HepG2 (cell line): Measurements from ENCODE around the gene HOXD4. TPM values are rescaled to one million over a fixed set of nuclear protein-coding genes. Genes with fewer than 3 reads are reported as not detected.
A peak's percentile ranks its signal among the peaks of the same experiment; 100 is the strongest.

Experiments
- ATAD3A ChIP-seq: sonication (generic); formaldehyde crosslinking; IDR thresholded peaks from 2 replicates; pipeline ENCODE4 v1.4.0; 2020; ENCODE audit warnings: missing genetic modification reagents
- EZH2 ChIP-seq: conservative IDR thresholded peaks from 2 replicates; pipeline ENCODE4 v1.6.1; 2012; ENCODE audit warnings: mild to moderate bottlenecking, low read depth, low read length, moderate library complexity
- FLYWCH1 ChIP-seq: sonication (generic); formaldehyde crosslinking; IDR thresholded peaks from 2 replicates; pipeline ENCODE4 v1.8.1; 2023; ENCODE audit warnings: mild to moderate bottlenecking, missing genetic modification reagents
- JDP2 ChIP-seq: sonication (generic); formaldehyde crosslinking; IDR thresholded peaks from 2 replicates; pipeline ENCODE4 v1.8.1; 2022; ENCODE audit warnings: missing genetic modification reagents, borderline replicate concordance
- RARG ChIP-seq: sonication (generic); formaldehyde crosslinking; IDR thresholded peaks from 2 replicates; pipeline ENCODE4 v1.4.0; 2020; ENCODE audit warnings: low read depth, mild to moderate bottlenecking, missing genetic modification reagents
- SMAD9 ChIP-seq: sonication (generic); formaldehyde crosslinking; IDR thresholded peaks from 2 replicates; pipeline ENCODE4 v1.5.1; 2020; ENCODE audit warnings: mild to moderate bottlenecking, missing genetic modification reagents
- TEAD2 ChIP-seq: sonication (generic); formaldehyde crosslinking; IDR thresholded peaks from 2 replicates; pipeline ENCODE4 v1.9.0; 2021; ENCODE audit warnings: missing genetic modification reagents
- ZMYM2 ChIP-seq: sonication (generic); formaldehyde crosslinking; IDR thresholded peaks from 2 replicates; pipeline ENCODE4 v1.8.0; 2022; ENCODE audit warnings: mild to moderate bottlenecking, missing genetic modification reagents
- ZMYM3 ChIP-seq: sonication (generic); formaldehyde crosslinking; IDR thresholded peaks from 2 replicates; pipeline ENCODE4 v1.5.1; 2020; ENCODE audit warnings: mild to moderate bottlenecking, missing genetic modification reagents
- ZNF292 ChIP-seq: sonication (generic); formaldehyde crosslinking; IDR thresholded peaks from 2 replicates; pipeline ENCODE4 v1.8.1; 2022; ENCODE audit warnings: mild to moderate bottlenecking, low read depth, missing genetic modification reagents, borderline replicate concordance
- ZNF501 ChIP-seq: sonication (generic); formaldehyde crosslinking; IDR thresholded peaks from 2 replicates; pipeline ENCODE4 v1.5.1; 2020; ENCODE audit warnings: mild to moderate bottlenecking, moderate library complexity, missing genetic modification reagents
- polyA plus RNA-seq, 8 experiments: library from polyadenylated mRNA; depleted of rRNA in 3 of 8; stranded (reverse) in 7 of 8; unstranded in 1 of 8; fragments of >200 nt; fragmentation: Illumina TruSeq in 4 of 8; extraction: Trizol in 4 of 8; gene quantifications; 2 replicates each; pipeline versions ENCODE4 v1.2.1 to v1.2.3, GENCODE V29; 2011 to 2016; ENCODE audit warnings: low read depth in 4 of 8, missing spikeins in 1 of 8, mixed read lengths in 1 of 8; ENCODE audit not compliant: insufficient read depth in 1 of 8
- total RNA-seq, 5 experiments: library from RNA; depleted of rRNA; stranded (reverse); fragments of >200 nt; fragmentation: Illumina TruSeq; extraction: Trizol; gene quantifications; 2 replicates each; pipeline ENCODE4 v1.2.3, GENCODE V29; 2016; ENCODE audit warnings: low read depth in 1 of 5
- TF ChIP-seq, protein P1 (sequence below): sonication (generic); formaldehyde crosslinking; IDR thresholded peaks from 2 replicates; pipeline ENCODE4 v1.4.0; 2020; ENCODE audit warnings: missing genetic modification reagents, borderline replicate concordance
- TF ChIP-seq, protein P2 (sequence below): sonication (generic); formaldehyde crosslinking; IDR thresholded peaks from 2 replicates; pipeline ENCODE4 v1.4.0; 2020; ENCODE audit warnings: missing genetic modification reagents
- TF ChIP-seq, protein P3 (sequence below): sonication (generic); formaldehyde crosslinking; IDR thresholded peaks from one replicate; pipeline ENCODE4 v1.5.1; 2020; ENCODE audit warnings: mild to moderate bottlenecking, missing genetic modification reagents; ENCODE audit errors: not compliant biosample characterization
- TF ChIP-seq, protein P4 (sequence below): sonication (generic); formaldehyde crosslinking; conservative IDR thresholded peaks from 2 replicates; pipeline ENCODE4 v1.4.0; 2020; ENCODE audit warnings: missing genetic modification reagents

The HOXD4 gene
- total and polyA plus RNA-seq, 2 of the 13 experiments (the other 11 are each of a cell fraction or from before 2014, with no cell fraction given) = not detected

DNA sequence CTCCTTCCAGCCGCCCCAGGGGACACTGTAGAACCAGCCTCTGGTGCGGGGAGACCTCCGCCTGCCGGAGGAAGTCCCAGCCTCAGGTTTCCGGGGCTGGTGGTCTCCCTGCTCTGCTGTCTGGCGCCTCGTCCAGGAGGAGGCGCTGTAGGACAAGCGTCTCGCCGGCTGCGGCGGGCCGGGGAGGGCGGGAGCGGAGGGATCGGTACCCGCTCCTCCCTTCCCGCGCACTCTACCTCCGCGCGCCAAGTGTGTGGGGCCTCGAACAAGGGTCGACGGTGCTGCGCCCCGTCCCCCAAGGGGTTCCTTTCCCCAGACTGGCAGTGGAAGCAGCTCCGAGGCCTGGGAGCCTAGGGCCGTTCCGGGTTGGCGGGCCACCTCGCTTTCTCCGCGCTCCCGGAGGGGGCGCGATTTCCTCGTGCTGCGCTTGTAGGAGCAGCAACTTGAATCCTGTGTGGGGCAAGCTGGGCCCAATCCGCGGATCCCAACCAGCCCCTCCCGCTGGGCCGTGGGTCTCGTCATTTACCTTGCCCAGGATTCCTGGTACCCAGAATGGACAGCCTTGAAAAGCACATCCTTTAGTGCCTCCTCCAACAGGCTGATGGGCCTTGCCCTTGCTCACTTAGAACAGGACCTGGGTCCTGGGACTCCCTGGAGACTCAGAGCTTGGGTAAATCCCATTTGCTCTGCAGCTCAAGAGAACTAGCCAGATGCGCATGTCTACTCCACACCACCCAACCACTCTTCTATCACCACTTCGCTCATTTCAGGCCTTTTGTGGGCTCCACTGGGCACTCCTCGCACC is 10.6 kb upstream of the HOXD4 start (continued):
- TF ChIP-seq, protein P1, sequence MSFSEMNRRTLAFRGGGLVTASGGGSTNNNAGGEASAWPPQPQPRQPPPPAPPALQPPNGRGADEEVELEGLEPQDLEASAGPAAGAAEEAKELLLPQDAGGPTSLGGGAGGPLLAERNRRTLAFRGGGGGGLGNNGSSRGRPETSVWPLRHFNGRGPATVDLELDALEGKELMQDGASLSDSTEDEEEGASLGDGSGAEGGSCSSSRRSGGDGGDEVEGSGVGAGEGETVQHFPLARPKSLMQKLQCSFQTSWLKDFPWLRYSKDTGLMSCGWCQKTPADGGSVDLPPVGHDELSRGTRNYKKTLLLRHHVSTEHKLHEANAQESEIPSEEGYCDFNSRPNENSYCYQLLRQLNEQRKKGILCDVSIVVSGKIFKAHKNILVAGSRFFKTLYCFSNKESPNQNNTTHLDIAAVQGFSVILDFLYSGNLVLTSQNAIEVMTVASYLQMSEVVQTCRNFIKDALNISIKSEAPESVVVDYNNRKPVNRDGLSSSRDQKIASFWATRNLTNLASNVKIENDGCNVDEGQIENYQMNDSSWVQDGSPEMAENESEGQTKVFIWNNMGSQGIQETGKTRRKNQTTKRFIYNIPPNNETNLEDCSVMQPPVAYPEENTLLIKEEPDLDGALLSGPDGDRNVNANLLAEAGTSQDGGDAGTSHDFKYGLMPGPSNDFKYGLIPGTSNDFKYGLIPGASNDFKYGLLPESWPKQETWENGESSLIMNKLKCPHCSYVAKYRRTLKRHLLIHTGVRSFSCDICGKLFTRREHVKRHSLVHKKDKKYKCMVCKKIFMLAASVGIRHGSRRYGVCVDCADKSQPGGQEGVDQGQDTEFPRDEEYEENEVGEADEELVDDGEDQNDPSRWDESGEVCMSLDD (CRISPR knock-in tag) = peak; percentile 57; the same call in 1 of the 2 replicates
- TF ChIP-seq, protein P2, sequence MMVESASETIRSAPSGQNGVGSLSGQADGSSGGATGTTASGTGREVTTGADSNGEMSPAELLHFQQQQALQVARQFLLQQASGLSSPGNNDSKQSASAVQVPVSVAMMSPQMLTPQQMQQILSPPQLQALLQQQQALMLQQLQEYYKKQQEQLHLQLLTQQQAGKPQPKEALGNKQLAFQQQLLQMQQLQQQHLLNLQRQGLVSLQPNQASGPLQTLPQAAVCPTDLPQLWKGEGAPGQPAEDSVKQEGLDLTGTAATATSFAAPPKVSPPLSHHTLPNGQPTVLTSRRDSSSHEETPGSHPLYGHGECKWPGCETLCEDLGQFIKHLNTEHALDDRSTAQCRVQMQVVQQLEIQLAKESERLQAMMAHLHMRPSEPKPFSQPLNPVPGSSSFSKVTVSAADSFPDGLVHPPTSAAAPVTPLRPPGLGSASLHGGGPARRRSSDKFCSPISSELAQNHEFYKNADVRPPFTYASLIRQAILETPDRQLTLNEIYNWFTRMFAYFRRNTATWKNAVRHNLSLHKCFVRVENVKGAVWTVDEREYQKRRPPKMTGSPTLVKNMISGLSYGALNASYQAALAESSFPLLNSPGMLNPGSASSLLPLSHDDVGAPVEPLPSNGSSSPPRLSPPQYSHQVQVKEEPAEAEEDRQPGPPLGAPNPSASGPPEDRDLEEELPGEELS (CRISPR knock-in tag) = no peak
- TF ChIP-seq EZH2 = no peak
- TF ChIP-seq FLYWCH1 (CRISPR knock-in tag) = no peak
- TF ChIP-seq ATAD3A = no peak
- TF ChIP-seq SMAD9 (CRISPR knock-in tag) = 0 out of 2 replicates have a peak, but pooled peaks have one; percentile 55
- no peak for TF ChIP-seq RARG (CRISPR knock-in tag)
- TF ChIP-seq JDP2 (CRISPR knock-in tag) = no peak
- no peak for TF ChIP-seq ZNF292 (CRISPR knock-in tag)
- TF ChIP-seq ZMYM3 (CRISPR knock-in tag) = peak; percentile 12; the same call in 1 of the 2 replicates
- peak; percentile 79; the same call in 1 of the 2 replicates for TF ChIP-seq ZNF501 (CRISPR knock-in tag)
- TF ChIP-seq, protein P3, sequence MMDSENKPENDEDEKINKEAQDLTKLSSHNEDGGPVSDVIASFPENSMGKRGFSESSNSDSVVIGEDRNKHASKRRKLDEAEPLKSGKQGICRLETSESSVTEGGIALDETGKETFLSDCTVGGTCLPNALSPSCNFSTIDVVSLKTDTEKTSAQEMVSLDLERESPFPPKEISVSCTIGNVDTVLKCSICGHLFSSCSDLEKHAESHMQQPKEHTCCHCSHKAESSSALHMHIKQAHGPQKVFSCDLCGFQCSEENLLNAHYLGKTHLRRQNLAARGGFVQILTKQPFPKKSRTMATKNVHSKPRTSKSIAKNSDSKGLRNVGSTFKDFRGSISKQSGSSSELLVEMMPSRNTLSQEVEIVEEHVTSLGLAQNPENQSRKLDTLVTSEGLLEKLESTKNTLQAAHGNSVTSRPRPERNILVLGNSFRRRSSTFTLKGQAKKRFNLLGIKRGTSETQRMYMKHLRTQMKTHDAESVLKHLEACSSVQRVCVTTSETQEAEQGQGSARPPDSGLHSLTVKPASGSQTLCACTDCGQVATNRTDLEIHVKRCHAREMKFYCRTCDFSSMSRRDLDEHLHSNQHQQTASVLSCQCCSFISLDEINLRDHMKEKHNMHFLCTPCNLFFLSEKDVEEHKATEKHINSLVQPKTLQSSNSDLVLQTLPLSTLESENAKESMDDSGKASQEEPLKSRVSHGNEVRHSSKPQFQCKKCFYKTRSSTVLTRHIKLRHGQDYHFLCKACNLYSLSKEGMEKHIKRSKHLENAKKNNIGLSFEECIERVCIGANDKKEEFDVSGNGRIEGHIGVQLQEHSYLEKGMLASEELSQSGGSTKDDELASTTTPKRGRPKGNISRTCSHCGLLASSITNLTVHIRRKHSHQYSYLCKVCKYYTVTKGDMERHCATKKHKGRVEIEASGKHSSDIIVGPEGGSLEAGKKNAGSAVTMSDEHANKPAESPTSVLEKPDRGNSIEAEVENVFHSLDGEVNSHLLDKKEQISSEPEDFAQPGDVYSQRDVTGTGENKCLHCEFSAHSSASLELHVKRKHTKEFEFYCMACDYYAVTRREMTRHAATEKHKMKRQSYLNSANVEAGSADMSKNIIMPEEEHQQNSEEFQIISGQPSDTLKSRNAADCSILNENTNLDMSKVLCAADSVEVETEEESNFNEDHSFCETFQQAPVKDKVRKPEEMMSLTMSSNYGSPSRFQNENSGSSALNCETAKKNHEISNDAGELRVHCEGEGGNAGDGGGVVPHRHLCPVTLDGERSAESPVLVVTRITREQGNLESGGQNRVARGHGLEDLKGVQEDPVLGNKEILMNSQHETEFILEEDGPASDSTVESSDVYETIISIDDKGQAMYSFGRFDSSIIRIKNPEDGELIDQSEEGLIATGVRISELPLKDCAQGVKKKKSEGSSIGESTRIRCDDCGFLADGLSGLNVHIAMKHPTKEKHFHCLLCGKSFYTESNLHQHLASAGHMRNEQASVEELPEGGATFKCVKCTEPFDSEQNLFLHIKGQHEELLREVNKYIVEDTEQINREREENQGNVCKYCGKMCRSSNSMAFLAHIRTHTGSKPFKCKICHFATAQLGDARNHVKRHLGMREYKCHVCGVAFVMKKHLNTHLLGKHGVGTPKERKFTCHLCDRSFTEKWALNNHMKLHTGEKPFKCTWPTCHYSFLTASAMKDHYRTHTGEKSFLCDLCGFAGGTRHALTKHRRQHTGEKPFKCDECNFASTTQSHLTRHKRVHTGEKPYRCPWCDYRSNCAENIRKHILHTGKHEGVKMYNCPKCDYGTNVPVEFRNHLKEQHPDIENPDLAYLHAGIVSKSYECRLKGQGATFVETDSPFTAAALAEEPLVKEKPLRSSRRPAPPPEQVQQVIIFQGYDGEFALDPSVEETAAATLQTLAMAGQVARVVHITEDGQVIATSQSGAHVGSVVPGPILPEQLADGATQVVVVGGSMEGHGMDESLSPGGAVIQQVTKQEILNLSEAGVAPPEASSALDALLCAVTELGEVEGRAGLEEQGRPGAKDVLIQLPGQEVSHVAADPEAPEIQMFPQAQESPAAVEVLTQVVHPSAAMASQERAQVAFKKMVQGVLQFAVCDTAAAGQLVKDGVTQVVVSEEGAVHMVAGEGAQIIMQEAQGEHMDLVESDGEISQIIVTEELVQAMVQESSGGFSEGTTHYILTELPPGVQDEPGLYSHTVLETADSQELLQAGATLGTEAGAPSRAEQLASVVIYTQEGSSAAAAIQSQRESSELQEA = peak; percentile 95
- no peak for TF ChIP-seq TEAD2 (CRISPR knock-in tag)
- TF ChIP-seq ZMYM2 = no peak
- TF ChIP-seq, protein P4, sequence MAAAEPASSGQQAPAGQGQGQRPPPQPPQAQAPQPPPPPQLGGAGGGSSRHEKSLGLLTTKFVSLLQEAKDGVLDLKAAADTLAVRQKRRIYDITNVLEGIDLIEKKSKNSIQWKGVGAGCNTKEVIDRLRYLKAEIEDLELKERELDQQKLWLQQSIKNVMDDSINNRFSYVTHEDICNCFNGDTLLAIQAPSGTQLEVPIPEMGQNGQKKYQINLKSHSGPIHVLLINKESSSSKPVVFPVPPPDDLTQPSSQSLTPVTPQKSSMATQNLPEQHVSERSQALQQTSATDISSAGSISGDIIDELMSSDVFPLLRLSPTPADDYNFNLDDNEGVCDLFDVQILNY (CRISPR knock-in tag) = peak; percentile 86; the same call in 1 of the 2 replicates
